ENCODE data around the gene CFAP157.

GRCh38 chr9:127720865-127721227 is 14.1 kb downstream of the CFAP157 start:
- TF ChIP-seq POLR2A (IDR thresholded peaks at IDR 0.05; ENCODE audit: low read depth, low read length) = no peak
- no peak for TF ChIP-seq SPI1 (IDR thresholded peaks at IDR 0.05; ENCODE audit: low read depth, low read length)
- TF ChIP-seq POLR2AphosphoS5 (IDR thresholded peaks at IDR 0.05; ENCODE audit: low read depth, low read length) = no peak
- TF ChIP-seq POU2F2 (IDR thresholded peaks at IDR 0.05; ENCODE audit: low read depth, low read length) = no peak
- no peak for TF ChIP-seq PAX5 (IDR thresholded peaks at IDR 0.05; ENCODE audit: insufficient read depth, low read length, severe bottlenecking)

All from GM12891 (cell line).